GM21360 (cell line): ENCODE measurements around the gene TGM5.
"Not testable (repeated sequence)": the region's sequence is repeated elsewhere in the genome, so short reads cannot be mapped to it uniquely, and the experiment has no call there.

Source experiments
- ATAC-seq: cut with Tn5 transposase; IDR thresholded peaks from one replicate; pipeline ENCODE4 v1.9.1; 2021; ENCODE audit warnings: mild to moderate bottlenecking, moderate library complexity; ENCODE audit not compliant: unreplicated experiment

The TGM5 gene

DNA sequence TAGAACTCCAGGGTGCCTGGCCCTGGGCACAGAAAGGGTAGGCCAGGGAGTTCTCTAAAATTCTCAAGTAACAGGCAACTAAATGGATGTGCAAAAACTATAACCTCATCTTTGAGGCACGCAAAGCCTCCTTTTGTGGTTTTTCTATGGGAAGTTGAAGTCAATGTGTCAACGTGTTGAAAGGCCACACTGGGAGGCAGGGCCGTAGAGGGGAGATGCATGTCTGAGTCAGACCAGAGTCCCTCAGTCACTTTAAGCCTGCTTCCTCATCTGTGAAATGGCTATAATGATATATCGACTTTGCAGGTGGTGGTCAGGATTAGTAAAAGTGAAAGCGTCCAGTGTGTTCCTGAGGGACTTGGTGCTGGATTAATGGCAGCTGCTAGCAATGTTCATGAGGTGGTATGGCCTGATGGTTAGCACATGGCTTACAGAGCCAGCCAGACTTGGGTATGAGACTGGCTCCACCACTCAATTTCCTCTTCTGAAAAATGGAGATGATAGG is 17.0 kb downstream of the TGM5 start:
- ATAC-seq = peak; percentile 44

DNA sequence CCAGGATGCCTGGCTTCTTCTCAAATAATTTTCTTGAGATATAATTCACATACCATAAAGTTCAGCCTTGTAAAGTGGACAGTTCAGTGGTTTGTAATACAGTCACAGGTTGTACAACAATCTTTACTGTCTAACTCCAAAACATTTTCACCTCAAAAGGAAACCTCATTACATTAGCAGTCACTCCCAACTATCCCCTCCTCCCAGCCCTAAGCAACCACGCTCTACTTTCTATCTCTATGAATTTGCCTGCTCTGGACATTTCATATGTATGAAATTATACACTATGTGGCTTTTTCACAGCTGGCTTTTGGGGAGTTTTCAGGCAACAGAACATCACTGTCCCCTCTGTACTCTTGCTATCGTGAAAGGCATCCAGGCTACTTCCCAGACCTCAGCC is 17.5 kb downstream of the TGM5 start:
- no peak for ATAC-seq

DNA sequence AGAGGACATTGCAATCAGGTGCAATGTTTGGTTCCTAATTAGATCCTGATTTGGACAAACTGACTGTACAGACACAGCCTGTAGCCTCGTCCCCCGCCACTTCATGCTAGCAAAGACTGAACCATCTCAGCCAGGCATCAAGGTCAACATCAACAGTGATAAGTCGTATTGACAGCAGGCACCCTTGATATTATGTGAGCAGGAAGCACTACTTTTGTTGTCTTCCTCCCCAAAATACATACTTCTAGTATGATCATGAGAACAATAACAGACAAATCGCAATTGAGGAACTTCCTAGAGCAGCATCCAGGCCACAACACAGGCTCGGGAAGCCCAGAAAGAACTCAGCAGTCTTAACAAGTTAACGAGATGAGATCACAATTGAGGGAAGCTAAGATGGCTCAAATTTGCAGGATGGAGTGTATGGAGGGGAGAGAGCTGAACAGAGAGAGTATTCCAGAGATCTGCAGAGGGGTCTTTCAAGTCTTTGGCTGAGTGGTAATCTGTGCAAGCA is 20.4 kb downstream of the TGM5 start:
- ATAC-seq = no peak

DNA sequence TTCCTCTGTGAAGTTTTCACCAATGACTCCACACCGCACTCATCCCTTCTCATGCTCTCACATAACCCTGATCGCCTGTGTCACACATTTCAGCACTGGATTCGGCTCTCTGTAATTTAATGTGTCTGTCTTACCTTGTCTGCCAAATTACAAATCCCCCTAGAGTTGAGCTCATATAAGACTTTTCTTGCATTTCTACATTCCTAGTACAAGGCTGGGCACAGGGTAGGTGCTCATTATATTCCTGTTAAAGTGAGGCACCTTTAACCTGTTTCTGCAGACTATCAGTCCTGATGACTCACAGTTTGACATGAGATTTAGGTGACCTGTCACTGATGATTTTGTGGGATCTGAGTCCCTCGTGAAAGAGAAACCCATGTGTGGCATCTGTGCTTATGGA is 22.6 kb downstream of the TGM5 start:
- no peak for ATAC-seq

DNA sequence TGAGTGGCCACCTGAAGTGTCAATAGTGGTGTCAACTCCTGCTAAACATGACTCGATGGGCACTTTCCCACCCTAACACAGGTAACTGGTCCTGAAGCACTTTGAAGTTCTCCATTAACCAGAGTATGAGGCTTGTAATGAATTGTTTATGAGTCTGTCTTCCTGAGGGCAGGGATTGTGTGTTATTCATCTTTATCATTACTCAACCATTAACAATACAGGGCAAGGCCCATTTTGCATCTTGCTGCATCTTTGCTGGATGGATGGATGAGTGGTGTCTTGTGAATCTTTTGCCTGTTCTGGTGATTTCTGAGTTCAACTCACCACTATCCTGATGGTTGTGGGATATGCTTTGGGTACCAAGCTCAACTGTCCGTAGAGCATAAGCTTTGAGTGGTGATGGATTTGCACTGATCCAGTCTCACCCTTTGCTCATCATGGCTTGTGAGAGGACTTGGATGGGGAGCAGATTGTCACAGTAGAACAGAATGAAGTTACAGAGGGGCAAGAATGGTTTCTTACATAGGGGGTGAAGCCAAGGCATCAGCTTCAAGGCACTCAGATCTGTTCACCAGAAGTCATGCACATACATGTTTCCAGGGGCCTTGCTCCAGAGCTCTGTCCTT is 23.6 kb downstream of the TGM5 start:
- no peak for ATAC-seq

DNA sequence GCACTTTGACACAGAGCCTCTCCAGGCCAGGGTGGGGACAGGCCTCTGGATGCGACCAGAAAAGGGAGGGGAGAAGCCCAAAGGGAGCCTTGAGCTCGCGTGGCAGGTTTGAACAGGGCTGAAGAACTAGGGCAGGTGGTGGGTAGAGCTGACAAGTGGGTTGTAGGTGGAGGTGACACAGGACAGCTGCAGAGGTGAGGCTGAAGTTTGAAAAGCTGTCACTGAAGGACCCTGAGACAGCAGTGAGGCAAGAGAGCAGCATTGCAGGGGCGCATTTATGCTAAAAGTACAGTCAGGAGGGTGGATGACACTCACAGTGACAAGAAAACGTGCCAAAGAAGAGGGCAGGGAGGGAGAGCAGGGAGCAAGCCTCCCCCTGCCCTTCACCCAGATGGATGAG is 24.1 kb downstream of the TGM5 start:
- ATAC-seq = no peak

DNA sequence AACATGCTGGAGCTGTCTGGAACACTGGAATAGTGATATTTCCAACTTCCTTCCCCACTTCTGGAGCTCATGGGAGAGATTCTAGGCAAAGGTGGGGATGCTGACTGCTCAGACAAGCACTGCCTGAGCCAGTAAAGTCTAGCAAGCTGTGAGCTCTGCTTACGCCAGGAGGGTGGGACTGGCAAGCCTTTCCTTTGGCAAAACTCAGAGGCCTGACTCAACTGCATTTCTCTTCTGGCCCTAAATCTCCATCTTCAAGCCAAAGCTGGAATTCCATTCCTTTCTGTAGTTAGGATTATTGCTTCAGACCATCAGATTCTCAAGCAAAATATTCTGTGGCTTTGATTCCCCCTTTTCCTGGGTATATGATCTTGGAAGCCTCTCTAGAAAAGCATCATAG is 25.6 kb downstream of the TGM5 start:
- ATAC-seq = no peak

DNA sequence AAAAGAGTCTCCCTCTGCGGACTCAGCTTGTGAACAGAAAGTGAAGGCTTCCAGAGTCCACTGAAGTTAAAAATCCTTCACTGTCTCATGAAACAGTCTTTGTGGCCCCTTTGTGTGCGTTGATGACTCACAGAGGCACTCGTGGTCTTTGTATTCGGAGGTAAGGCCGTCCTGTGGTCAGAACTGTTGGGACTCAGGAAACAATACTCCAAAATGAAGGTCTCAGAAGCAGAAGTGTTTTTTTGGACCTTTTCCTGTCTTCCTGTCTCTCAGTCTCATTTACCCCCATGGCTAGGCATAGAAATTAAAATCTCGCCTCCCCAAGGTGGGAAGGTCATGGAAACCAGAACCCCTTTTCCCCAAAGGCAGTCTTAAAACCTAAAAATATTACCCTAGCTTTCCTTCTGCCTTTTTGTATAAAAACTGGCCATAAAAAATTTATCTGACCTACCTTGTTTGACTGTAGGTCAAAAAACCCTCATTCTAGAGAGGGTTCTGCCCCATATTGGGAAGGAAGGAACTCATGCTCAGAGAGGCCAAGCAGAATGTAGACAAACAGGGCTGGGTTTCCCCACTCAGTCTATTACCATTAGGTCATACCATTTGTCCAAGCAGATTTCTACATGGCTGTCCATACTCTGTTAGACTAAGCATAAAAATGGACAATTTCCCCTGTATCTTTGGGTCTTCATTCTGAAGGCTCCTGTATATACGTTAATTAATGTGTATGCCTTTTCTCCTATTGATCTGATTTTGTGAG is 26.8 kb downstream of the TGM5 start:
- no peak for ATAC-seq

DNA sequence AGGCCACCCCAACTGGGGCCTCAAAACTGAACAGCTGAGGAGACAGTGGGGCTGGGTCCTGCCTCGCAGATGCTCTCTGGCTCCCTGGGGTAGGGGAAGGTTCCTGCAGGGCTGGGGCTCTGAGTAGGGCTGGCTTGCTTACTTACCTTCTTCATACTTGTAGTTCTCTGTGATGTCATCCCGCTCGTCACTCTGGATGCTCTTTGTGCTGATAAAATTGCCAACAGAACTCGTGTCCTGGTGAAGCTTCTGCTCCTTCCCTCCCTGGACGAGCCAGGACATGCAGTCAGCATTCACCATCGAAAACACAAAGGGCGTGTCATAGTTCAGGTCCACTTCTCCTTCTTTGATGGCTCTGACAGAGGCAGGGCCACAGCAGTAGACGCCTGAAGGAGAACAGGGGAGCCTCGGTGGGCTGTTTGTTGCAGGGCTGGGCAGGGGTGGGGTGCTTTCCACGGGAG is 28.0 kb downstream of the TGM5 start:
- no peak for ATAC-seq

DNA sequence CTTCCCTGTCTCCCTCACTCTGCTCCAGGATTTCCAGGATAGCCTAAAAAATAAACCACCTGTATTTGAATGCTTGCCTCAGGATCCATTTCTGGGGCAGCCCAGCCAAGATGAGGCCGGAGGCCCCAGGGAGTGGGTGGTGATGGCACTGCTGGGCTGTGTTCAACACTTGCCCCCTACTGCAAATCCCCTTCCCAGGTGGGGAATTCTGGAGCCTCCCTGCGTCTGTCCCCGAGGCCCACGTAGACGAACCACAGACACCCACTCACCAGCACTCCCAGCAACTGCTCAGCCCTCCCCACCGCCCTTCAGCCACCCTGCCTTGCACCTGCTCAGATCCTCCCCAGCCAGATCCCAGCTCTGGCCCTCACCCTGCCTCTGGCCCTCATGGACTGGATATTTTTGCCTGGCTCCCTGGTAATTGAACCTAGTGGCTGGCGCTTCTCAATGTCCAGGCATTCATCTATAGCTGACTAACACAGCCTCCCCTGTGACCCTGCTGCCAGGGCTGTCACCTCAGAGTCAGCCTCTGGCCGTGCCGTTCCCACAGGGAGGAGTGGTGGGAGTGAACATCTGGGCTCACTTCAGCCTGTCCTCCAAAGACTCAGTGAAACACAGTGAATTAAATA is 28.8 kb downstream of the TGM5 start:
- ATAC-seq = no peak

DNA sequence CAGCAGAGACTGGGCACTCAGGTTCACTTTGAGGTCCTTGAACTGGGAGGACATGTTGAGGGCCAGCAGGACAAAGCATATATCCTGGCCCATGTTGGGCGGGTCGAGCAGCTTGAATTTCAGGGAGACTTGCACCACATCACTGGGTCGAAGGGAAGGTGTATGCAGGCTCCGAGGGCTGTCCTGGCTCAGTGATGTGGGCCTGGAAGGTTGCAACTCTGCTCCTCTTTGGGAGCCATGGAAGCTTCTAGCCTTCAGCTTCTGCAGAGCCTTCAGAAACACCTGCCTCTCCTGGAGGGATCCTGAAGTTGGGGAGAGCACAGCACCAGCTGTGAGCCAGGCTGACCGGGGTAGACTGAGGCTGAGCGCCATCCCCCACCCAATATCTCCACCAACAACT is 31.2 kb downstream of the TGM5 start:
- no peak for ATAC-seq

DNA sequence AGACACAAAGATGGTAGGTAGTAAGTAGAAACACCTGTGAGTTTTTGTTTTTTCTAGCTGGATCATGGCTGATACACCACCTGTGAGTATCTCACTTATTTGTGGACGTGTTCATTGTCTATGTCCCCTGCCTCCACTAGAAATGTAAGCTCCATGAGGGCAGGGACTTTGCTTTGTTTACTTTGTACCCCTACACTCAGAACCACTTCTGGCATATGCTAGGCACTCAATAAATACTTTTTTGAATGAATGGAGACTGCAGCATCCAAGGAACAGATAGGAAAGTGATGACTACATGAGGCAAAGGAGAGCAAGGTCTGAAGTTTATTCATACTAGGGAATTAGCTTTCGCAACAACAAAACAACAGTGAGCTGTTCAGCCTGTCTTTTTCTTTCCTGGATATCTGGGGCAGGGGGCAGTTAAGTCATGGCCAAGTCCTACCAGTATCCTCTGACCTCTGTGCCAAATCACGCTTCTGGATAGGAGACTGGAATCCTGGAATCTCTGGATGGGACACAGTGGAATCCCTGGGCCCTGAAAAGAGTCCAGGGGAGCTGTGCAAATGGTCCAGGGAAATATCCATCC is 34.3 kb downstream of the TGM5 start:
- no peak for ATAC-seq

DNA sequence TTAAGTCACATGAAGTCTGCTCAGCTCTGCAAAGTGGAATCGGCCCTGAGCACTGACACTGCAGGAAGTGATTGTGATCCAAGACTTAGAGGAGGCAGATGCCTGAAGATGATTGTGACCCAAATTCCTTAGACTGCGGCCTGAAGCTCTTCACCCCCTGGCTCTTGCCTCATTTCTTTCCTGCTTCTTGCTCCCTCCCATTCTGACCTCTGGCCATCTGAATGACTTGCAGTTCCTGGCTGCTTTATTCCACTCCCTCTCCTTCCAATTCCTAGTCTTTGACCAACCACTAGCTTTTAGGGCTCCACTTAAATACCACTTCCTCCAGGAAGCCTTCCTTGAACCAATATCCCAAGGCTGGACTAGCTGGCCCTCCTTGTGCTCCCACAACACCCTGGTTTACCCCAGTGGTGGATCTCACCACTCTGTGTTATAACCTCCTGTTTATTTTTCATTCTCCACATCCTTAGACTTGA is 36.0 kb downstream of the TGM5 start:
- no peak for ATAC-seq

DNA sequence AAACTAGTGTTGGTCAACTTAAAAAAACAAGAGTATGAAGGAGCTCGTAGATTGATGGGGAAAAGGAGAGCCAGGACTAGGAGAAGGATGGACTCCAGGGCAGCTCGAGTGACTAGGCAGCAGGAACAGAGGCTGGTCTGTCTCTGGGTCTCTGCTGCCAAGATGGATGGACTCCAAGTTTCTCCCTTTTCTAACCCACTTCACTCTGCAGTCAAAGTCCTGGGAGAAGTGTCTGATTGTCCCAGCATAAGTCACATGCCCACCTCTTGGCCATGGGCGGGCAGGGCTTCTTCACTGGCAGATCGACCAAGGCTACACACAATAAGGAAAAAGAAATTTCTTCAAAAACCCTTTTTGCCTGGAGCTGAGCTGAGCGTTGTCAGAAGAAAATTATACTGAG is 36.8 kb downstream of the TGM5 start:
- no peak for ATAC-seq

DNA sequence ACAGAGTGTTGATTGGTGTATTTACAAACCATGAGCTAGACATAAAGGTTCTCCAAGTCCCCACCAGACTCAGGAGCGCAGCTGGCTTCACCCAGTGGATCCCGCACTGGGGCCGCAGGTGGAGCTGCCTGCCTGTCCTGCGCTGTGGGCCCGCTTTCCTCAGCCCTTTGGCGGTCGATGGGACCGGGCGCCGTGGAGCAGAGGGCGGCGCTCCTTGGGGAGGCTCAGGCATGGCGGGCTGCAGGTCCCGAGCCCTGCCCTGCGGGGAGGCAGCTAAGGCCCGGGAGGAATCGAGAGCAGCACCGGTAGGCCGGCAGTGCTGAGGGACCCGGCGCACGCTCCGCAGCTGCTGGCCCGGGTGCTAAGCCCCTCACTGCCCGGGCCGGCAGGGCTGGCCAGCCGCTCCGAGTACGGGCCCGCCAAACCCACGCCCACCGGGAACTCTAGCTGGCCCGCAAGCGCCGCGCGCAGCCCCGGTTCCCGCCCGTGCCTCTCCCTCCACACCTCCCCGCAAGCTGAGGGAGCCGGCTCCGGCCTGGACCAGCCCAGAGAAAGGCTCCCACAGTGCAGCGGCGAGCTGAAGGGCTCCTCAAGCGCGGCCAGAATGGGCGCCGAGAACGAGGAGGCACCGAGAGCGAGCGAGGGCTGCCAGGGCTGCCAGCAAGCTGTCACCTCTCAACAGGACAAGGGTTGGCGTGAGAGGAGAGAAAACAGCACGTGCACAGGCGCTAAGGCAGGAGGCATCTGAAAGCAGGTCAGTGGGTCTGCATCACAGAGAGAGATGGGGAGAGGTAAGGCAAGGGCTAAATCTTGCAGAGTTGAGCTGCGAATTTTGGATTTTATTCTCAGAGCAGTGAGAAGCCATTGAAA is 40.1 kb downstream of the TGM5 start:
- no peak for ATAC-seq

DNA sequence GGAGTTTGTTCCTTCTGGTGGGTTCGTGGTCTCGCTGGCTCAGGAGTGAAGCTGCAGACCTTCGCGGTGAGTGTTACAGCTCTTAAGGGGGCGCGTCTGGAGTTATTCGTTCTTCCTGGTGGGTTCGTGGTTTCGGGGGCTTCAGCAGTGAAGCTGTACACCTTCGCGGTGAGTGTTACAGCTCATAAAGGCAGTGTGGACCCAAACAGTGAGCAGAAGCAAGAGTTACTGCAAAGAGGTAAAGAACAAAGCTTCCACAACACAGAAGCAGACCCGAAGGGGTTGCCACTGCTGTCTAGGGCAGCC is 40.8 kb downstream of the TGM5 start:
- not testable (repeated sequence) for ATAC-seq

DNA sequence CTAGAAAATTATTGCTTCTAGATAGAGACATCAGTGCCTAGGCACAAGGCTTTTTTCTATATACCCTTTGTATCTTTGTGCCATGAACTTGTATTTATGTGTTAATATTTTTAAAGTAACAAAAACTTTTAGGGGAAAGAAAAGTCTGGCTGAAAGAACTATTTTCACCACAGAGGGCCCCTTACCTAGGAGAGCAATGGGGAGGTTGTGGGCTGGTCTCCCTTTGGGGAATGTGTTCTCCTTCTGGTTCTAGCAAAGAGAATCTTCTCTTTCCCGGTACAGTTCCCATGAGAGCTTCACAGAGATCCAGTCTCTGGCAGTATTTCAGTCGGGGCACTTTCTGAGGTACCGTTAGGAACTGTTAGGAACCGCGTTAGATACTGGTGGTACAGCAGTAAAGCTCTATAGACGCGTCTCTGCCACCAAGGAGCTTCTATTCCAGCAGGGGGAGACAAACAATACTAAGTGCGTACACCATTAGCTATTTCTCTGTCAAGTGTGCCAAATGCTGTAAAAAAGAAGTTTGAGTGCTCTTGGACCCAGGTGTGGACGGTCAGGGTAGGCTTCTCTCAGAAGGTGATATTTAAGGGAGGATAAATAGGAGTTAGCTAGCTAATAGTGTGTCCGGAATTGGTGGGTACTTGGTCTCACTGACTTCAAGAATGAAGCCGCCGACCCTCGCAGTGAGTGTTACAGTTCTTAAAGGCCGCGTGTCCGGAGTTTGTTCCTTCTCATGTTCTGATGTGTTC is 41.4 kb downstream of the TGM5 start:
- ATAC-seq = no peak

DNA sequence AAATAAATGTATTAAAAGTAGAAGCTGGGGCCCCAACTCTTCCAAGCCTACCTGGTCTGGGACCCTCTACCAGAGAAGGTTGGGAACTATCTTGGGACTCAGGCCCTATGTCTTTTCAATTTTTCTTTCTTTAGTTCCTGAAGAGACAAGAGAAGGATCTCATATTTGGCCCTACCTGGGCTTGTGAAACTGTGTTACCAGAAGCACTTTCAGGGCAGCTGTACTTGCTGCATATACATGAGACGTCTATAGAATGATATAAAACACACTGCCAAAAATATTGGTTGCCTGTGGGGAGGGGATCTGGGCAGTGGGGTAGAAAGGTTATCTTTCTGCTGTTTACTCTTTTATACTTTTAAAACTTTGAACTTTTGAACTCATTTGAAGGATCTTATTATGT is 45.3 kb downstream of the TGM5 start:
- ATAC-seq = no peak

DNA sequence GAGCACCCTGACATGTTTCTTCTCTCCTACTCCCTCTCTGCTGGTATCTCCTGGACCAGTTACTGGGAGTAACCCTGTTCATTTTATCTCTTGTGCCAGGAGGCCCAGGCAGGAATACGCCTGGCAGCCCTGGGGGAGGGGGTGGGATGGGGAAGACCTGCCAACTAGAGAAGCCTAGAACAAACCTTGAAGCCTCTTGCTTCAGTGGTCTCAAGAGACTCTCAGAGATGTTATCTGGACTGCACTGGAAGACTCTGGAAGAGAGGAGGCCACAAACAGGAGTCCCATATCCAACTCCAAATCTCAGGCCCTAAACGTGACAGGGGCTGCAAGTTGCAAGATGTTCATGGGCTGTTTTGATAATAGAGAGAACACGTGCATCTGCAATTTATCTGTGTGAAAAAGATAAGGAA is 45.7 kb downstream of the TGM5 start, which contains the start of gene EPB42:
Gene EPB42, minus strand, starts transcription at position 28 of the 413 bp plus-strand sequence. CDS start 193 bp downstream, outside the sequence.
- ATAC-seq = no peak
